ENCODE results near the gene FSIP2. TPM values are rescaled to one million over a fixed set of nuclear protein-coding genes. Genes with fewer than 3 reads are reported as not detected.

Gene FSIP2
- total RNA-seq, 1 donor from 2014 or later, result 8.3 TPM

- no peak for TF ChIP-seq CTCF (conservative IDR thresholded peaks at IDR 0.05)
- H3K9me3 Mint-ChIP-seq, result no peaks in the 10 kb centered on the region
These were observed 141.8 kb downstream of the FSIP2 start for GRCh38 chr2:185880396-185880795.

More at GRCh38 chr2:185880396-185880795, 141.8 kb downstream of the FSIP2 start:
- H3K4me3 Mint-ChIP-seq, result no peak overlapping the region
- no peak for DNase-seq (ENCODE audit: extremely low spot score, unreplicated experiment)
- H3K36me3 Mint-ChIP-seq, result no peaks in the 10 kb centered on the region
- no peak overlapping the region for H3K27ac Mint-ChIP-seq
- H3K27me3 Mint-ChIP-seq, result no peaks in the 10 kb centered on the region
- H3K4me1 Mint-ChIP-seq (ENCODE audit: unreplicated experiment), result no peaks in the 10 kb centered on the region
